Measurements from ENCODE around the gene PABPC1L.

The PABPC1L gene

GRCh38 chr20:44917399-44917798 is 7.5 kb downstream of the PABPC1L start:
- TF ChIP-seq ZFX (IDR thresholded peaks at IDR 0.05; ENCODE audit: borderline replicate concordance) = no peak
- no peak for TF ChIP-seq CTCF (IDR thresholded peaks at IDR 0.05)
- H3K27ac ChIP-seq = no peak overlapping the region

- no peak overlapping the region for H3K27ac ChIP-seq
- TF ChIP-seq CTCF (IDR thresholded peaks at IDR 0.05) (no peak), ZFX (IDR thresholded peaks at IDR 0.05; ENCODE audit: borderline replicate concordance) (no peak)
These were observed 8.5 kb downstream of the PABPC1L start for GRCh38 chr20:44918342-44918741.

GRCh38 chr20:44918761-44919160 is 8.9 kb downstream of the PABPC1L start:
- H3K27ac ChIP-seq = no peak overlapping the region
- TF ChIP-seq CTCF (IDR thresholded peaks at IDR 0.05) = no peak
- TF ChIP-seq ZFX (IDR thresholded peaks at IDR 0.05; ENCODE audit: borderline replicate concordance) = no peak

- no peak overlapping the region for H3K27ac ChIP-seq
- TF ChIP-seq CTCF (IDR thresholded peaks at IDR 0.05) = no peak
- no peak for TF ChIP-seq ZFX (IDR thresholded peaks at IDR 0.05; ENCODE audit: borderline replicate concordance)
These were observed 11.6 kb downstream of the PABPC1L start for GRCh38 chr20:44921447-44921846.

GRCh38 chr20:44924541-44924940 is 14.7 kb downstream of the PABPC1L start:
- no peak overlapping the region for H3K27ac ChIP-seq
- TF ChIP-seq ZFX (IDR thresholded peaks at IDR 0.05; ENCODE audit: borderline replicate concordance) = no peak
- TF ChIP-seq CTCF (IDR thresholded peaks at IDR 0.05) = no peak

GRCh38 chr20:44928595-44928994 is 18.7 kb downstream of the PABPC1L start:
- no peak for TF ChIP-seq ZFX (IDR thresholded peaks at IDR 0.05; ENCODE audit: borderline replicate concordance)
- TF ChIP-seq CTCF (IDR thresholded peaks at IDR 0.05) = no peak
- H3K27ac ChIP-seq = no peak overlapping the region

- no peak overlapping the region for H3K27ac ChIP-seq
- no peak for TF ChIP-seq CTCF (IDR thresholded peaks at IDR 0.05)
- no peak for TF ChIP-seq ZFX (IDR thresholded peaks at IDR 0.05; ENCODE audit: borderline replicate concordance)
These were observed 20.8 kb downstream of the PABPC1L start for GRCh38 chr20:44930517-44931168.
